GM19467 (cell line): Measurements from ENCODE around the gene CCDC70.
"Not testable (repeated sequence)": the region's sequence is repeated elsewhere in the genome, so short reads cannot be mapped to it uniquely, and the experiment has no call there.

Experiments
- ATAC-seq: cut with Tn5 transposase; IDR thresholded peaks from one replicate; pipeline ENCODE4 v1.9.1; 2021; ENCODE audit warnings: mild to moderate bottlenecking, moderate library complexity; ENCODE audit not compliant: unreplicated experiment

Gene CCDC70

GRCh38 chr13:51905787-51906186 lies 44.0 kb downstream of the CCDC70 start:
- no peak for ATAC-seq

DNA sequence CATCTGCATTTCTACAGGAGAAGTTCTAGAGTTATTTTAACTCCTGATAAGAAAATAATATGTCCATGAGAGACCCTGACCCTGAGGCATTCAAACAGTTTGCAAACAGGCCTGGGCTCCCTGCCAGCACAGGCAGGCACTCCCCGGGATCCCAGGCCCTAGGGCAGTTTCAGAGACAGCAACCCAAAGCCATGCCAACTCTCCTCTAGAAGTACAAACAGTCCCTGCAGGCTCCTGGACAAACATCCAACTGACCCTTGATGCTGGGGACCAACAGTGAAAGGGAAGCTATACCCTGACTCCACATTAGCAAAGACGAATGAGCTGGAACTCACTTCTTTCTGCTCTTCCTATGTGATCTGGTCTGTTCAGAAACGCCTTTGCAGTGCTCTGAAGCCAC lies 44.8 kb downstream of the CCDC70 start:
- ATAC-seq = no peak

DNA sequence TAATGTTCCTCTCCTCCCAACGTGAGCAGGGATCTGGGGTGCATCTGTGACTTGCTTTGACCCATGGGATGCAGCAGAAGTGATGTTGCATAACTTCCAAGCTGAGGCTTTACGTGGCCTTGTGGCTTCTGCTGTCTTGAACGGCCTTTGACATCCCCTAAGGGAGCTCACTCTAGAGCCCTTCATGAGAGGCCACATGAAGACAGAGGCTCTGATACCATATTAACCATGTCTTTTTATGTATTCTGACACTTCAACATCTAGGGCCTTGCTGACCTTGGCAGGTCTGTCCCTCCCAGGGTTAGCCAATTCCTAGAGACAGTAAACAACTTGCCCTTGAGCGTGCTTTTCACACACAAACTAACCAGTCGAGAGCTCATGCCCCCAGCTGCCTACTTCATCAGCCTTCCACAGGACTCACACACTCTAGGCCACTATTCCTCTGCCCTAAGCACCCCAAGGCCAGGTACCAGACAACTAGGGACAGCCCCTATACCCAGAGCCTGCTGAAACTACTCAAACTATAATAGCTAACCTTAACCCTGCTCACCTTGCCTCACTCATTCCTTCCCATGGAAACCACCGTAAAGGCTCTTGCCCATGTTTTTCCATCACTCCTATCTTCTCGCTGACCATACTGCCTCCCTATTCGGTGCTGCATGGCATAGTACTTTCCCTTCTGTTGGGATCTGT lies 45.4 kb downstream of the CCDC70 start:
- ATAC-seq = no peak

DNA sequence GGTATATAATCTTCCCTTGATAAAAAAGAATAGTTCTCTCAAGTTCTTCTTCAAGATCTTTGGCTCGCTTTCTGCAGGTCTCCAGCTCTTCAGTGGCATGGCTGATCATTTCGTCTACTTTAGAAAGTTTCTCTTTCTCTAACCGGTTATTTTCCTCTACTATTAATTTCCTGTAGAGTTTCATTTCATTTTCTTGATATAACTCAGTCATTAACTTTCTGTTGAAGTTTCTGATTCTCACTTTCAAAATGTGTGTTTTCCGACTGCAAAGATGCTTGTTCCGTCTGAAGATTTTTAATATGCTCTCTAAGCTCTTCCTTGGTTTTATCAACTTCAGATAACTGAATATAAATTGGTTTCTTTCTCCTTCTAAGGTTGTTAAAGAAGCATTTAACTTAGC lies 47.5 kb downstream of the CCDC70 start:
- not testable (repeated sequence) for ATAC-seq

DNA sequence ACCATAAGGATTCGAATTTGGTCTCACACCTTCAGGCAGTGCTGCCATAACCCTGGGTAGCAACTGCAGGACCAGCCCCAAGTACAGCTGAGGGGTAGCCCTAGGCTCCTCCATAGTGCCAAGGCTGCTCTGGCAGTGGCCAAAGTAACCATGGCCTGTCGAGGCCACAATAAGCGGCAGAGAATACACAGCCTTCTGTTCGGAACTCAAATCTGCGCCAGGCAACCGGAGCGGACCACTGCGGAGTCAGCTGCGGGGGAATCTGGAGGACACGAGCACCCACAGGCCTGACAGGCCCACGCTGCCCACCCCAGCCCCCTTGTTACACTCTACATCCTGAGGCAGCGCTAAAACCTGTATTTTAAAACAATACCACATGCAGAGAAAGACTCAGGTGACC lies 48.7 kb downstream of the CCDC70 start:
- no peak for ATAC-seq

GRCh38 chr13:51912091-51912490 lies 50.3 kb downstream of the CCDC70 start:
- no peak for ATAC-seq

GRCh38 chr13:51912511-51913225 lies 50.9 kb downstream of the CCDC70 start:
- no peak for ATAC-seq

GRCh38 chr13:51913421-51914136 lies 51.8 kb downstream of the CCDC70 start:
- ATAC-seq = no peak

DNA sequence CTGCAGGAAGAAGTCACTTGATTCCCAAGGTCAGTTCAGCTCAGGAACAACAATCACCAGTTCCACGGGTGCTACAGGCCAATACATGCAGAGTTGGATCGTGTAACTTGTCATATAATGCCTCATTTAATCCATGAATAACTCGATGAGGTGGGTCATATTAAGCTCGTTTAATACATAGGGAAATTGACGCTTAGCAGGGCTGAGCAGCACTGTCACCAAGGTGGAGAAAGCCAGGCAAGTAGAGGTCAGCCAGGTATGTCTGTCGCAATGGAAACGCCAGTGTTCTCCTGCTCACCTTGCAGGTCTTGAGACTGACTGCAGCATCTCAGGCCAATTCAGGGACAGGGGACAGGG lies 52.3 kb downstream of the CCDC70 start:
- ATAC-seq = no peak
